Activated T-cell treated with anti-CD3 and anti-CD28 coated beads for 4 hours (primary cell): ENCODE measurements around the gene HYAL1.
"Not testable (repeated sequence)": the region's sequence is repeated elsewhere in the genome, so short reads cannot be mapped to it uniquely, and the experiment has no call there.

Experiments used
- DNase-seq: peaks from one replicate; pipeline ENCODE4 v3.0.0-alpha.2; 2020

HYAL1 gene

DNA sequence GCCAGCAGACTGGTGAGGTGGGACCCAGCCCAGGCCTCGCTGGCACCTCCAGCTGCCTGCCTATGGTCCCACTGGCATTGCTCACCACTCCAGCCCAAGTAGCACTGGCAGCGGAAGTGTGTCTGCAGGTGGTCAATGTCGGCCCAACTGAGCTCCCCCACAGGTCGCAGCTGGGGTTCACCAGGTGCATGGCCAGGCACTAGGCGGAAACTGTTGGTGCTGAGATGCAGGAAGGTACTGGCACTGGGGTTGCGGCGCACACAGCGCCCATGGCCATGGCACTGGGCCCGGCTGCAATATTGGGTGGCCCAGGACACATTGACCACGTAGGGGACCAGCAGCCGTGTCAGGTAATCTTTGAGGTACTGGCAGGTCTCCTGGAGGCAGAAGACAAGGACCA lies 14.8 kb upstream of the HYAL1 start:
- DNase-seq, result no peak

DNA sequence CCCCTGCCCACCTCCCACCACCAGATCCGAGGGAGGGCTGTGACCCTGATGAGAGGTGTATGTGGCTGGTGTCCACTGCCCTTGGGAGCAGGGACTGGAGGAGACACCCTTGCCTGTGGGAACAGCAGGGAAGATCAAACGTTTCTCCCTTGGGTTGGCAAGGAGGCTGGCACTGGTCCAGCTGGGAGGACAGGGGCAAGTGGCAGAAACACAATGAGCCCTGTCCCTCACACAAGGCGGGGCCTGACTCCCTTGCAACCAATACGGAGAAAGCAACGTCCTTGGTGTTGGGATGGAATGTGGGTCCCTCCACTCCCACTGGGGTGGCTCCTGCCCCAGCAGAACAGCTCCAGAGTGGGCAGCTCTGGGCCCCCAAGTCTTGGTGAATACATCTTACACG lies 13.9 kb upstream of the HYAL1 start:
- DNase-seq, result no peak

DNA sequence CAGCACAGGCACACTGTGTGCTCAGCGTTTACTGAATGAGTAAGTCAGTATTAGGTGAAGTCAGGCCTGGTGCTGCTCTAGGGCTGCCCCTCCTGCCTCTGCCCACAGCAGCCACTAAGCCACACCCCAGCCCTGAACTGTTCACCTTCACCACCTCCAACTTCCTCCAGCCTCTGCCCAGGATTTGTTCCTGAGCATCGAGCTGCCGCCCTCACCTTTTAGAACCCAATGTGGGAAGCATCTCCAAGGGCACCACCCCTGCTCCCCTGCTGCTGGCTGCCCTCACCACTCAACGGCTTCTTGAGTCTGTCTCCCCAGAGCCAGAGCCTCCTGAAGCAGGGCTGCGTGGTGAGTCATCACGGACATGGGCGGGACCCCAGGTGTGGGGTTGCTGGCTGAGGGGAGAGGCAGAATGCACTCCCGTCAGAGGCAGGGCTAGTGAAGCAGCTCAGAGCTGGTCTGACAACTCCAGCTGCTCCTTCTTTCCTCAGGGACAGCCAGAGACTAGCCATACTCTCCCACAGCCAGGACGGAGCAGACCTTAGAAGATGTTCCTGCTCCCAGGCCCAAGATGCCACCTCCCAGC lies 13.4 kb upstream of the HYAL1 start:
- peak; percentile 56 for DNase-seq

DNA sequence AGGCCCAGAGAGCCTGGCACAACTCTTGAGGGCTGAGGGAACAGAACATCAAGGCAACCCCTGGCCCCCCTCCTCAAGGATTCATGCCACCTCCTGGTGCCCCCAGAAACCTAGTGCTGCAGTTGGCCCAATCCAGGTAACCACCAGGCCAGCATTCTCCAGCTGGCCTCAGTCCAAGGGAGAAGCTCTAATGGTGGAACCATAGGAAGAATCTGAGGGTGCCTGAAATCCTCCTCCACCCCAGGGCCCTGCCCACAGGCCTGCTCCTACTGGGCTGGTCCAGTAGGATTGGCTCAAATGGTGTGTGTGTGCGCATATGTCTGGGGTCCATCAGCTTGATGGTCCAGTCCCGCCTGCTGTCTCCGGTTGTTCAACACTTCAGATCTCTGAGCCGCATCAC lies 11.4 kb upstream of the HYAL1 start:
- DNase-seq, result no peak

- DNase-seq, result no peak
Observed at GRCh38 chr3:50314342-50314741, 11.0 kb upstream of the HYAL1 start.

DNA sequence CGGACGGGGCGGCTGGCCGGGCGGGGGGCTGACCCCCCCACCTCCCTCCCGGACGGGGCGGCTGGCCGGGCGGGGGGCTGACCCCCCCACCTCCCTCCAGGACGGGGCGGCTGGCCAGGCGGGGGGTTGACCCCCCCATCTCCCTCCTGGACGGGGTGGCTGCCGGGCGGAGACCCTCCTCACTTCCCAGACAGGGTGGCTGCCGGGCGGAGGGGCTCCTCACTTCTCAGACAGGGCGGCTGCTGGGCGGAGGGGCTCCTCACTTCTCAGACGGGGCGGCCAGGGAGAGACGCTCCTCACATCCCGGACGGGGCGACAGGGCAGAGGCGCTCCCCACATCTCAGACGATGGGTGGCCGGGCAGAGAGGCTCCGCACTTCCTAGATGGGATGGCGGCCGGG lies 8.7 kb upstream of the HYAL1 start:
- DNase-seq, result not testable (repeated sequence)

DNA sequence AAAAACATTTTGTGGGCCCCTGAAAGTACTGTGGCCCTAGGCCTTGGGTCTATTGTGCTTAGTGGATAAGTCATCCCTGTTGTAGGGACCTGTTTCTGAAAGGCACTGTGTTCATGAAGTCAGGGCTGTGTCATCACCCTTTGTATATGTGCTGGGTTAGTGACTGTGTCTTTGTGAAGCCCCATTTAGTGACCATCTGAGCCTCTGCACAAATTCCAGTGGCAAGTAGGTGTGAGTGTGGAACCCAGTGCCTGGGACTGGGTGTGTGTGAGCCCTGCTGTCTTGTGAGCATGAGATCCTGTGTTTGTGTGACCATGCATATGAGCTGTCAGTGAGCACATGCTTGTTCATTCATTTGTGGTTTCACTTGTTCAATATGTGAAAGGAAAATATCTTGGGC lies 1.2 kb upstream of the HYAL1 start:
- DNase-seq, result no peak

DNA sequence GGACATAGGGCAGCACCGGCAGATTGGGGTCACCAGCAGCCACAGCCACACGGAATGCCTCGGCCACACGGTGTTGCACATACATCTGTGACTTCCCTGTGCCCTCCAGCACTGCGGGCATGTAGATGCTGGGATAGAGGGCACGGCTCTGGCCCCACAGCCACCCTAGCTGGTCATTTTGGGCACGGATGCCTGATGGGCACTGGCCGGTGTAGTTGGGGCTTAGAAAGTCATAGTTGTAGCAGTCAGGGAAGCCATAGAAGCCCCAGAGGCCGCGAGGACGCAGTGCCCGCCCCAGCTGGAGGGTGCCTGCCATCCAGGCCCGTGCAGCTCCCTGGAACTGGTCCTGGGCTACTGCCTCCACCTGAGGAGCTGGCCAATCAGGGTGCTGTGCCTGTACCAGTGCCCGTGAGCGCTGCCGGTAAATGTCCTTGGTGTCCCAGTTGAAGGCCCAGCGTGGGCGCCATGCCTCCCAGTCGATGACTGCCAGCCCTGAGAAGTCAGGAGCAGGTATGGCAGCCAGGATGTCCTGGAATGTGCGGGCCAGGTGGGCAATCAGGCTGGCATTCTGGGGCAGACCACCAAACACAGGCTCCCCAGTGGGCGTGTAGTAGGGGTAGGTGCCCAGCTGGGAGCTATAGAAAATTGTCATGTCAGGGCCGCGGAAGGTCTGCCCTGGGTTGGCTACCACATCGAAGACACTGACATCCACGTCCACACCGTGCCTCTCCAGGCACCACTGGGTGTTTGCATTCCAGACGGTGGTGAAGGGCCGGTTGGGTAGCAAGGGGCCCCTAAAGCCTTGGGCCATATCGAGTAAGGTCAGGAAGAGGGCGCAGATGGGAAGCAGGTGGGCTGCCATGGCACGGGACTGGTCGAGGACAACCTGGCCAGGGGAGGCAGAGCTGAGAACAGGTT lies 1.0 kb downstream of the HYAL1 start:
- no peak for DNase-seq

DNA sequence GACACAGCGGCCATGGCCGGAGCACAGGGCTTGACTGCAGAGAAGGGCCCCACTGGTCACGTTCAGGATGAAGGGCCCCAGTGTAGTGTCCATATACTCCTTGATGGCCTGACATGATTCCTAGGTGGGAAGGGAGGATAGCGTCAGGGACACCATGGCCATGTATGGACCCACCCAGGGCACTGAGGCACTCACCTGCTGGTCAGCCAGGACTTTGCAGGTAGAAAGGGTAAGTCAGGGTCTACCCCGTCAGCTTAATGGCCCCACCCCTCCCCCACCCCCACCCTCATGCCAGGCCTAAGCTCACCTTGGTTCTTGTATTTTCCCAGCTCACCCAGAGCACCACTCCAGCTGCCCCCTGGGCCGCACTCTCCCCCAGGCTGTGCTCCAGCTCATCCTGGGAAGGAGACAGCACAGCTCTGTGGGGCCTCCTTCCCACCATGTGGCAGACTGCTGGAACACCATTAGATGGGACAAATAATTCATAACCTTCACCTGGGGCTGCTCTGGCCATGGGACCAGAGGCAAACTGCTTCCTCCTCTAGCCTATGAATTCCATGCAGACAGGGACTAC lies 2.6 kb downstream of the HYAL1 start:
- no peak for DNase-seq

DNA sequence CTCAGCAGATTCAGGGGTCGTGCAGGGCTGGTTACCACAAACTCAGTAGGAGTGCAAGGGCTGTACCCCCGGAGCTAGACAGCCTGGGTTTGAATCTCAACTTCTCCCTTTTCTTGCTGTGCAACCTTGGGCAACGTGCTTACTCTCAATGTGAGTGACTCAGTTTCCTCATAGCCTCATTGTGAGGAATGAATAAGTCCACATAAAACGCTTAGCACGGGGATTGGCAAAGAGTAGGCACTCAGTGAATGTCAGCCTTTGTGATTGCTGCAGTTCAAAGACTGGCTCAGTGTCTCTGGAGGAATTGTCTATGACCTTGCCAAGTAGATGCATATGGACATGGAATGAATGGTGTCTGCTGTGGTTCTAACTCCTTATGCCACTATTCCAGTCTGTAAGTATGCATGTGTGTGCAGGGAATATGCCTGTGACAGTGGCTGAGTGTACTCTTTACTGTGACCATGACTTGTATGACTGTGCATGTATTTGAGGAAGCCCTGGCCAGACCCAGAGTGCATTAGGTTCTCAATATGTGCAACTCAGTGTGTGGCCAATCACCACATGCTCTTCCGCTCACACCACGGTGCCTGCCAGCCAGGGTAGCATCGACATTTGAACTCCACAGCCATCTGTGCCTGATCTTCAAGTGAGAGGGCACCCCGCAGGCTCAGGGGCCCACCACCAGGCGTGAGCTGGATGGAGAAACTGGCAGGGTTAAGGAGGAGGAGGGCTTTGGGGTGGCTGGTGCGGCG lies 3.3 kb downstream of the HYAL1 start:
- no peak for DNase-seq

DNA sequence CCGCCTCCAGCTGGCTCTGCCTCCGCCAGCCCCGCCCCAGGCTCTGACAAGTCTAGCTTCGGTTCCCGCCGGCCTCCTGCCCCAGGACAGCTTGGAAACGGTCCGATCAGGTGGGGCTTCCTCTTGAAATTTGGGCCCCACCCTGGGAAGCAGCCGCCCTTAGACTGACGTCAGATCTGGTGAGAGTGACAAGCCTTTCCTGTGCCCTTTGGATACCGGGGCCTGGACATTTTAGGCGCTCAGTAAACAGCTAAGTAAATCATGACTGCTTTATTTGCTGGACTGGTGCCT lies 3.8 kb downstream of the HYAL1 start:
- DNase-seq, result no peak

- DNase-seq, result peak; percentile 99
Observed at GRCh38 chr3:50298836-50299637, 4.3 kb downstream of the HYAL1 start, which contains the start of the genes HYAL3 and NAA80. HYAL3 (minus strand) TSS chr3:50299405; CDS start chr3:50295602, 3,803 bp downstream. NAA80 (minus strand) TSS chr3:50299405; CDS start chr3:50297463, 1,942 bp downstream.

GRCh38 chr3:50297896-50298725 lies 5.3 kb downstream of the HYAL1 start:
- no peak for DNase-seq

GRCh38 chr3:50297384-50297775 lies 6.0 kb downstream of the HYAL1 start:
- DNase-seq, result no peak

- DNase-seq, result no peak
Observed at GRCh38 chr3:50296721-50297383, 6.5 kb downstream of the HYAL1 start.

- no peak for DNase-seq
Observed at GRCh38 chr3:50295553-50296431, 7.6 kb downstream of the HYAL1 start.

GRCh38 chr3:50294492-50295403 lies 8.6 kb downstream of the HYAL1 start:
- DNase-seq, result no peak

GRCh38 chr3:50294089-50294488 lies 9.3 kb downstream of the HYAL1 start:
- DNase-seq, result no peak
